ENCODE measurements around the gene CADPS. TPM values are rescaled to one million over a fixed set of nuclear protein-coding genes. Genes with fewer than 3 reads are reported as not detected.
A peak's percentile ranks its signal among the peaks of the same experiment; 100 is the strongest.

Gene CADPS
- total and polyA plus RNA-seq, 5 donors from 2014 or later, result not detected

- Mint-ChIP-seq H3K36me3 (no peaks in the 10 kb centered on the region), H3K9me3 (peaks cover 0 to 10% (median 5%) of the 10 kb centered on the region in 7 donors), H3K27ac (no peak overlapping the region), H3K4me1 (no peaks in the 10 kb centered on the region), H3K4me3 (no peak overlapping the region), H3K27me3 (no peaks in the 10 kb centered on the region)
- no peak overlapping the region for H3K4me3 ChIP-seq (ENCODE audit: low read depth, low read length)
- DNase-seq (no peak), ATAC-seq (ENCODE audit: low read depth in 2 of 2) (no peak)
- H3K9me3 ChIP-seq (ENCODE audit: control insufficient read depth in 2 of 2, low read length in 2 of 2), result no peaks in the 10 kb centered on the region
- H3K36me3 ChIP-seq (ENCODE audit: control insufficient read depth, insufficient read depth, low read length), result no peaks in the 10 kb centered on the region
- H3K27ac ChIP-seq (ENCODE audit: insufficient read depth, low read length, poor library complexity, severe bottlenecking), result no peak overlapping the region
- H3K4me1 ChIP-seq (ENCODE audit: control insufficient read depth, insufficient read depth, low read length, poor library complexity, severe bottlenecking), result no peaks in the 10 kb centered on the region
- no peaks in the 10 kb centered on the region for H3K27me3 ChIP-seq (ENCODE audit: control insufficient read depth, insufficient read depth, low read length)
Observed at GRCh38 chr3:62885136-62885535, 9.9 kb upstream of the CADPS start.

- no peak for ATAC-seq (ENCODE audit: low read depth in 2 of 2)
- no peak for DNase-seq
- H3K4me3 Mint-ChIP-seq, result no peak overlapping the region
- H3K36me3 ChIP-seq (ENCODE audit: control insufficient read depth, insufficient read depth, low read length), result no peaks in the 10 kb centered on the region
- H3K27ac Mint-ChIP-seq, result no peak overlapping the region
- no peak overlapping the region for H3K4me3 ChIP-seq (ENCODE audit: low read depth, low read length)
- no peaks in the 10 kb centered on the region for H3K27me3 ChIP-seq (ENCODE audit: control insufficient read depth, insufficient read depth, low read length)
- H3K27ac ChIP-seq (ENCODE audit: insufficient read depth, low read length, poor library complexity, severe bottlenecking), result no peak overlapping the region
- H3K36me3 Mint-ChIP-seq, result no peaks in the 10 kb centered on the region
- H3K27me3 Mint-ChIP-seq, result no peaks in the 10 kb centered on the region
- peaks cover 0 to 10% (median 5%) of the 10 kb centered on the region in 7 donors for H3K9me3 Mint-ChIP-seq
- H3K4me1 ChIP-seq (ENCODE audit: control insufficient read depth, insufficient read depth, low read length, poor library complexity, severe bottlenecking), result no peaks in the 10 kb centered on the region
- no peaks in the 10 kb centered on the region for H3K9me3 ChIP-seq (ENCODE audit: control insufficient read depth in 2 of 2, low read length in 2 of 2)
- no peaks in the 10 kb centered on the region for H3K4me1 Mint-ChIP-seq
Observed at GRCh38 chr3:62884096-62884870, 9.1 kb upstream of the CADPS start.

GRCh38 chr3:62882676-62883200 lies 7.5 kb upstream of the CADPS start:
- Histone ChIP-seq H3K27me3 (ENCODE audit: control insufficient read depth, insufficient read depth, low read length) (no peaks in the 10 kb centered on the region), H3K4me3 (ENCODE audit: low read depth, low read length) (no peak overlapping the region), H3K4me1 (ENCODE audit: control insufficient read depth, insufficient read depth, low read length, poor library complexity, severe bottlenecking) (no peaks in the 10 kb centered on the region), H3K9me3 (ENCODE audit: control insufficient read depth in 2 of 2, low read length in 2 of 2) (no peaks in the 10 kb centered on the region), H3K36me3 (ENCODE audit: control insufficient read depth, insufficient read depth, low read length) (no peaks in the 10 kb centered on the region), H3K27ac (ENCODE audit: insufficient read depth, low read length, poor library complexity, severe bottlenecking) (no peak overlapping the region)
- H3K4me3 Mint-ChIP-seq, result no peak overlapping the region
- H3K36me3 Mint-ChIP-seq, result no peaks in the 10 kb centered on the region
- peaks cover 0 to 10% (median 5%) of the 10 kb centered on the region in 7 donors for H3K9me3 Mint-ChIP-seq
- no peaks in the 10 kb centered on the region for H3K4me1 Mint-ChIP-seq
- no peaks in the 10 kb centered on the region for H3K27me3 Mint-ChIP-seq
- DNase-seq, result no peak
- no peak overlapping the region for H3K27ac Mint-ChIP-seq
- ATAC-seq (ENCODE audit: low read depth in 2 of 2), result no peak

- H3K27me3 Mint-ChIP-seq, result peaks cover 35% of the 10 kb centered on the region
- Histone ChIP-seq H3K36me3 (ENCODE audit: control insufficient read depth, insufficient read depth, low read length) (no peaks in the 10 kb centered on the region), H3K9me3 (ENCODE audit: control insufficient read depth in 2 of 2, low read length in 2 of 2) (peaks cover 0 to 2% of the 10 kb centered on the region in 2 experiments), H3K4me1 (ENCODE audit: control insufficient read depth, insufficient read depth, low read length, poor library complexity, severe bottlenecking) (no peaks in the 10 kb centered on the region), H3K4me3 (ENCODE audit: low read depth, low read length) (no peak overlapping the region), H3K27ac (ENCODE audit: insufficient read depth, low read length, poor library complexity, severe bottlenecking) (no peak overlapping the region), H3K27me3 (ENCODE audit: control insufficient read depth, insufficient read depth, low read length) (peaks cover 15% of the 10 kb centered on the region)
- H3K4me1 Mint-ChIP-seq, result peaks cover 0 to 2% (median 0%) of the 10 kb centered on the region in 4 donors
- H3K9me3 Mint-ChIP-seq, result peaks cover 0 to 6% (median 4%) of the 10 kb centered on the region in 7 donors
- H3K27ac Mint-ChIP-seq, result no peak overlapping the region
- no peak overlapping the region for H3K4me3 Mint-ChIP-seq
- no peaks in the 10 kb centered on the region for H3K36me3 Mint-ChIP-seq
- ATAC-seq (ENCODE audit: low read depth in 2 of 2), result no peak
- DNase-seq, result peak in 1 of 3 donors; percentile 2
Observed at GRCh38 chr3:62876064-62876463, 848 bp upstream of the CADPS start.

GRCh38 chr3:62875558-62876002 lies 364 bp upstream of the CADPS start:
- no peaks in the 10 kb centered on the region for H3K36me3 ChIP-seq (ENCODE audit: control insufficient read depth, insufficient read depth, low read length)
- Mint-ChIP-seq H3K36me3 (no peaks in the 10 kb centered on the region), H3K4me3 (no peak overlapping the region), H3K4me1 (peaks cover 0 to 2% (median 0%) of the 10 kb centered on the region in 4 donors), H3K9me3 (peaks cover 0 to 6% (median 3%) of the 10 kb centered on the region in 7 donors), H3K27ac (no peak overlapping the region), H3K27me3 (peaks cover 35% of the 10 kb centered on the region)
- H3K27ac ChIP-seq (ENCODE audit: insufficient read depth, low read length, poor library complexity, severe bottlenecking), result no peak overlapping the region
- H3K4me1 ChIP-seq (ENCODE audit: control insufficient read depth, insufficient read depth, low read length, poor library complexity, severe bottlenecking), result no peaks in the 10 kb centered on the region
- peaks cover 15% of the 10 kb centered on the region for H3K27me3 ChIP-seq (ENCODE audit: control insufficient read depth, insufficient read depth, low read length)
- peaks cover 0 to 2% of the 10 kb centered on the region in 2 experiments for H3K9me3 ChIP-seq (ENCODE audit: control insufficient read depth in 2 of 2, low read length in 2 of 2)
- DNase-seq (no peak), ATAC-seq (ENCODE audit: low read depth in 2 of 2) (no peak)
- H3K4me3 ChIP-seq (ENCODE audit: low read depth, low read length), result no peak overlapping the region

- Histone ChIP-seq H3K27me3 (ENCODE audit: control insufficient read depth, insufficient read depth, low read length) (peaks cover 15% of the 10 kb centered on the region), H3K36me3 (ENCODE audit: control insufficient read depth, insufficient read depth, low read length) (no peaks in the 10 kb centered on the region), H3K4me3 (ENCODE audit: low read depth, low read length) (no peak overlapping the region), H3K4me1 (ENCODE audit: control insufficient read depth, insufficient read depth, low read length, poor library complexity, severe bottlenecking) (no peaks in the 10 kb centered on the region), H3K9me3 (ENCODE audit: control insufficient read depth in 2 of 2, low read length in 2 of 2) (peaks cover 0 to 2% of the 10 kb centered on the region in 2 experiments), H3K27ac (ENCODE audit: insufficient read depth, low read length, poor library complexity, severe bottlenecking) (no peak overlapping the region)
- no peak overlapping the region for H3K27ac Mint-ChIP-seq
- peaks cover 0 to 6% (median 3%) of the 10 kb centered on the region in 7 donors for H3K9me3 Mint-ChIP-seq
- no peak for DNase-seq
- peaks cover 0 to 2% (median 0%) of the 10 kb centered on the region in 4 donors for H3K4me1 Mint-ChIP-seq
- H3K36me3 Mint-ChIP-seq, result no peaks in the 10 kb centered on the region
- H3K27me3 Mint-ChIP-seq, result peaks cover 35% of the 10 kb centered on the region
- H3K4me3 Mint-ChIP-seq, result peak overlapping the region in 1 of 4 donors; percentile 21
- no peak for ATAC-seq (ENCODE audit: low read depth in 2 of 2)
Observed at GRCh38 chr3:62873761-62874710, 1.2 kb downstream of the CADPS start.

GRCh38 chr3:62873451-62873760 lies 1.8 kb downstream of the CADPS start:
- no peaks in the 10 kb centered on the region for H3K36me3 ChIP-seq (ENCODE audit: control insufficient read depth, insufficient read depth, low read length)
- Mint-ChIP-seq H3K4me1 (peaks cover 0 to 2% (median 0%) of the 10 kb centered on the region in 4 donors), H3K36me3 (no peaks in the 10 kb centered on the region), H3K4me3 (peak overlapping the region in 1 of 4 donors; percentile 21), H3K9me3 (peaks cover 0 to 6% (median 3%) of the 10 kb centered on the region in 7 donors), H3K27me3 (peaks cover 35% of the 10 kb centered on the region), H3K27ac (peak overlapping the region in 1 of 3 donors; percentile 45)
- no peak overlapping the region for H3K4me3 ChIP-seq (ENCODE audit: low read depth, low read length)
- H3K27ac ChIP-seq (ENCODE audit: insufficient read depth, low read length, poor library complexity, severe bottlenecking), result no peak overlapping the region
- ATAC-seq (ENCODE audit: low read depth in 2 of 2) (no peak), DNase-seq (no peak)
- peaks cover 15% of the 10 kb centered on the region for H3K27me3 ChIP-seq (ENCODE audit: control insufficient read depth, insufficient read depth, low read length)
- H3K4me1 ChIP-seq (ENCODE audit: control insufficient read depth, insufficient read depth, low read length, poor library complexity, severe bottlenecking), result no peaks in the 10 kb centered on the region
- peaks cover 0 to 2% of the 10 kb centered on the region in 2 experiments for H3K9me3 ChIP-seq (ENCODE audit: control insufficient read depth in 2 of 2, low read length in 2 of 2)

Measured in CD4-positive, CD25-positive, alpha-beta regulatory T cell (primary cell).